CD4-positive, alpha-beta T cell treated with Interleukin-2 at 100 ng/mL for 4 hours (primary cell): ENCODE measurements around the gene ZNF664.

Experiments used
- DNase-seq: peaks from one replicate; pipeline ENCODE4 v3.0.0-alpha.2; 2020; ENCODE audit warnings: low spot score

Gene ZNF664

GRCh38 chr12:123972457-123973401 is at the start of gene ZNF664, which contains the start of gene CCDC92:
ZNF664 (plus strand) TSS chr12:123973215; CDS start chr12:124012145, 38,930 bp downstream.
CCDC92 (minus strand) TSS chr12:123972831; CDS start chr12:123944305, 28,526 bp downstream.
- DNase-seq: peak; percentile 97

GRCh38 chr12:123923927-123924326 is 49.1 kb upstream of the ZNF664 start:
- no peak for DNase-seq

GRCh38 chr12:123924539-123924938 is 48.5 kb upstream of the ZNF664 start:
- no peak for DNase-seq

- DNase-seq: no peak
Observed at GRCh38 chr12:123928274-123928865, 44.6 kb upstream of the ZNF664 start.

GRCh38 chr12:123928897-123929296 is 44.1 kb upstream of the ZNF664 start:
- DNase-seq: no peak

- no peak for DNase-seq
Observed at GRCh38 chr12:123929946-123930583, 43.0 kb upstream of the ZNF664 start.

- DNase-seq: peak; percentile 41
Observed at GRCh38 chr12:123931686-123932321, 41.2 kb upstream of the ZNF664 start.

GRCh38 chr12:123933214-123933613 is 39.8 kb upstream of the ZNF664 start:
- DNase-seq: no peak

- no peak for DNase-seq
Observed at GRCh38 chr12:123934016-123934620, 38.9 kb upstream of the ZNF664 start.

- DNase-seq: peak; percentile 19
Observed at GRCh38 chr12:123934829-123935228, 38.2 kb upstream of the ZNF664 start.

- DNase-seq: no peak
Observed at GRCh38 chr12:123935956-123936355, 37.1 kb upstream of the ZNF664 start.

- no peak for DNase-seq
Observed at GRCh38 chr12:123936471-123936870, 36.5 kb upstream of the ZNF664 start.

- no peak for DNase-seq
Observed at GRCh38 chr12:123936956-123937706, 35.9 kb upstream of the ZNF664 start.

- peak; percentile 71 for DNase-seq
Observed at GRCh38 chr12:123937707-123938591, 35.1 kb upstream of the ZNF664 start.

- DNase-seq: no peak
Observed at GRCh38 chr12:123938679-123939480, 34.1 kb upstream of the ZNF664 start.

GRCh38 chr12:123939716-123940626 is 33.0 kb upstream of the ZNF664 start:
- no peak for DNase-seq

GRCh38 chr12:123940627-123940966 is 32.4 kb upstream of the ZNF664 start:
- no peak for DNase-seq

- no peak for DNase-seq
Observed at GRCh38 chr12:123941000-123941399, 32.0 kb upstream of the ZNF664 start.
